Osteoblast (primary cell): Measurements from ENCODE around the gene PKHD1. TPM values are rescaled to one million over a fixed set of nuclear protein-coding genes. Genes with fewer than 3 reads are reported as not detected.

Source experiments
- DNase-seq: peaks from one replicate; pipeline ENCODE4 v3.0.0; 2011; ENCODE audit warnings: low spot score, mixed read lengths; ENCODE audit not compliant: insufficient read length; ENCODE audit errors: missing footprints
- H2AFZ ChIP-seq: 2 replicates; pipeline ENCODE4 v1.6.0; 2011; ENCODE audit warnings: mild to moderate bottlenecking, low read length
- H3K27ac ChIP-seq: 2 replicates; pipeline ENCODE4 v1.5.1; 2011; ENCODE audit warnings: mild to moderate bottlenecking, low read depth, low read length, moderate library complexity
- H3K27me3 ChIP-seq: 2 replicates; pipeline ENCODE4 v1.6.0; 2012; ENCODE audit warnings: mild to moderate bottlenecking, control low read depth, inconsistent platforms, low read length, moderate library complexity; ENCODE audit not compliant: insufficient read depth
- H3K36me3 ChIP-seq: 2 replicates; pipeline ENCODE4 v1.5.1; 2011; ENCODE audit warnings: mild to moderate bottlenecking, low read length, control low read depth, moderate library complexity; ENCODE audit not compliant: insufficient read depth
- H3K4me1 ChIP-seq: 2 replicates; pipeline ENCODE4 v1.5.1; 2011; ENCODE audit warnings: mild to moderate bottlenecking, low read length, control low read depth, moderate library complexity; ENCODE audit not compliant: insufficient read depth
- H3K4me2 ChIP-seq: 2 replicates; pipeline ENCODE4 v1.6.0; 2011; ENCODE audit warnings: mild to moderate bottlenecking, low read length; ENCODE audit not compliant: insufficient read depth
- H3K4me3 ChIP-seq: fragments of 200-600 bp; sonication (generic); 3 replicates; pipeline ENCODE4 v1.5.1; 2012; ENCODE audit warnings: mild to moderate bottlenecking, low read length, inconsistent platforms; ENCODE audit not compliant: insufficient read depth
- H3K79me2 ChIP-seq: 2 replicates; pipeline ENCODE4 v1.6.0; 2012; ENCODE audit warnings: mild to moderate bottlenecking, low read length, control low read depth, inconsistent platforms; ENCODE audit not compliant: insufficient read depth
- H3K9me3 ChIP-seq: 2 replicates; pipeline ENCODE4 v1.5.1; 2011; ENCODE audit warnings: low read depth, low read length, control low read depth
- H4K20me1 ChIP-seq: 2 replicates; pipeline ENCODE4 v1.6.0; 2012; ENCODE audit warnings: mild to moderate bottlenecking, low read length, control low read depth; ENCODE audit not compliant: insufficient read depth
- total RNA-seq: library from RNA; depleted of rRNA; stranded (reverse); fragments of >200 nt; gene quantifications from 2 replicates; pipeline ENCODE4 v1.2.3, GENCODE V29; 2012
- TF ChIP-seq, protein P1 (sequence below): IDR thresholded peaks from 2 replicates; pipeline ENCODE4 v1.5.1; 2011; ENCODE audit warnings: mild to moderate bottlenecking, low read depth, low read length, moderate library complexity; ENCODE audit errors: extremely low read depth

PKHD1 gene
- total RNA-seq, 1 donor = not detected

DNA sequence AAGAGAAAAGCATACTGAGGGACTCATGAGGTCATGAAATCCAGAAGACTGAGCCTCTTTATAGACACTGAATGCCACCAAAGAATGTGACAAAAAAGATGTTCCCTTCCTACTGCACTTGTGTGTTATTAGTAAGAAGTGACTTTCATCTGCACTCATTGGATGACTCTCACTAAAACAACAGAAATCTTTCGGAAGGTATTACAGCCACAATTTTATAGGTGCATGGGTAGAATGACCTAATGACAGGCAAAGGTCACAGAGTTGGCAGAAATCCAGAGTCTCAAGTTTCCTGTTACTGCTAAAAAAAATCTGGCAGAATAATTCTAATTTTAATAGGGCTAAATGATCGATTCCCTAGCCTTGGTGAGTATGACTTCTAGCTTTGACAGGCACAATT, 13.3 kb downstream of the PKHD1 start:
- no peak for DNase-seq
- Histone ChIP-seq H3K4me3 (no peak overlapping the region), H3K27me3 (no peaks in the 10 kb centered on the region), H3K9me3 (no peaks in the 10 kb centered on the region), H3K79me2 (no peaks in the 10 kb centered on the region), H3K36me3 (no peaks in the 10 kb centered on the region), H3K4me1 (no peaks in the 10 kb centered on the region), H4K20me1 (no peaks in the 10 kb centered on the region), H3K27ac (no peak overlapping the region), H3K4me2 (no peak overlapping the region), H2AFZ (no peak overlapping the region)
- TF ChIP-seq, protein P1, sequence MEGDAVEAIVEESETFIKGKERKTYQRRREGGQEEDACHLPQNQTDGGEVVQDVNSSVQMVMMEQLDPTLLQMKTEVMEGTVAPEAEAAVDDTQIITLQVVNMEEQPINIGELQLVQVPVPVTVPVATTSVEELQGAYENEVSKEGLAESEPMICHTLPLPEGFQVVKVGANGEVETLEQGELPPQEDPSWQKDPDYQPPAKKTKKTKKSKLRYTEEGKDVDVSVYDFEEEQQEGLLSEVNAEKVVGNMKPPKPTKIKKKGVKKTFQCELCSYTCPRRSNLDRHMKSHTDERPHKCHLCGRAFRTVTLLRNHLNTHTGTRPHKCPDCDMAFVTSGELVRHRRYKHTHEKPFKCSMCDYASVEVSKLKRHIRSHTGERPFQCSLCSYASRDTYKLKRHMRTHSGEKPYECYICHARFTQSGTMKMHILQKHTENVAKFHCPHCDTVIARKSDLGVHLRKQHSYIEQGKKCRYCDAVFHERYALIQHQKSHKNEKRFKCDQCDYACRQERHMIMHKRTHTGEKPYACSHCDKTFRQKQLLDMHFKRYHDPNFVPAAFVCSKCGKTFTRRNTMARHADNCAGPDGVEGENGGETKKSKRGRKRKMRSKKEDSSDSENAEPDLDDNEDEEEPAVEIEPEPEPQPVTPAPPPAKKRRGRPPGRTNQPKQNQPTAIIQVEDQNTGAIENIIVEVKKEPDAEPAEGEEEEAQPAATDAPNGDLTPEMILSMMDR = no peak

DNA sequence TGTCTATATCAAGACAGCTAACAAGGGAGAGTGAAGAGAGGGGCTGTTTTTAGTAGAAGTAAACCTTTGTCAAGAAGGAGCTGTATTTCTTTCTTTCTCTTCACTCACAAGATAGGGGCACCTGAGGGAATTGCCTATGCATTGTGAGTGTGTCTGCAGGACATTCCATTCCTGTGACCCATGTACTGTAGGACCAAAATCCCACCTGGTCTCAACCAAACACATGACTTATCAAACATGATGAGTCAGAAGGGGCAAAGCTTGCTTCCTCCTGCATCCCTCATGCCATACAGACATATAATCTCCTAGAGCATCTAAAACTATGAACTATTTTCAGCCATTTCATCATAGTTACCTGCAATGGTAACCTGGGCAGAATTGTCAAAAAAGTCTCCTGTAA, 21.8 kb downstream of the PKHD1 start:
- DNase-seq = no peak

DNA sequence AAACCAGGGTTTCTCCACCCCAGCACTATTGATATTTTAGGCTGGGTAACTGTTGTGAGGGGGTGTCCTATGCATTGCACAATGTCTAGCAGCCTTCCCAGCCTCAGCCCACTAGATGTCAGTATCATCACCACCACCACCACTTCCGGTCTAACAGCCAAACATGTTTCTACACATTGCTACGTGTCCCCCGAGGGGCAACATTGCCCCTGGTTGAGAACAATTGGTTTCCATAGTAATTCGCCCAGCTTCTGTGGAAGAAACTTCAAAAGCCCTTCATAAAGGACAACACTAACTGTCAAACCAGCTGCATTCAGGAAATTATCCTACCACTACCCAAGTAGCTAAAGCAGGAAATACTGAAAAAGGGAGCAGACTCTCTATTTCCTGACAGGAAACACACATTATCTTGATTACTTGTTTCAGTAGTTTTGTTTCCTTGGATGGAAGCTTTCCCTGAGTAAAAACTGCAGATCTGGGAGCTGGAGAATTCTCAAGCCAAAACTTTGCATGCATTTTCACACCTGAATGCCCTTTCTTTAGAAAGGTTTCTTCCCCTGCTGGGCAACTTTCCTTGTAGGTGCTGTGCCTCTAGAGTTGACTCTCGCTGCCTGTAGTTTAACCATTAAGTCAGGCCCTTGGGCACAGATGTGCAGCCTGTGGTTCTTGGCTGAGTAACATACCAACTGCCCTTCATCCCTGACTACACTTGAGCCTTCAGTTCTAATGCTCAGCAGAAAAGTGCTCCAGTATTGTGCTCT, 23.6 kb downstream of the PKHD1 start:
- DNase-seq = peak; percentile 47

More for the DNA sequence above, 21.8 kb downstream of the PKHD1 start:
- H3K4me3 ChIP-seq = no peak overlapping the region
- H4K20me1 ChIP-seq = no peaks in the 10 kb centered on the region
- H3K27me3 ChIP-seq = no peaks in the 10 kb centered on the region
- TF ChIP-seq, protein P1 = no peak
- no peaks in the 10 kb centered on the region for H3K79me2 ChIP-seq
- no peaks in the 10 kb centered on the region for H3K4me1 ChIP-seq
- no peaks in the 10 kb centered on the region for H3K9me3 ChIP-seq
- no peak overlapping the region for H3K4me2 ChIP-seq
- H3K27ac ChIP-seq = no peak overlapping the region
- H3K36me3 ChIP-seq = no peaks in the 10 kb centered on the region
- no peak overlapping the region for H2AFZ ChIP-seq

DNA sequence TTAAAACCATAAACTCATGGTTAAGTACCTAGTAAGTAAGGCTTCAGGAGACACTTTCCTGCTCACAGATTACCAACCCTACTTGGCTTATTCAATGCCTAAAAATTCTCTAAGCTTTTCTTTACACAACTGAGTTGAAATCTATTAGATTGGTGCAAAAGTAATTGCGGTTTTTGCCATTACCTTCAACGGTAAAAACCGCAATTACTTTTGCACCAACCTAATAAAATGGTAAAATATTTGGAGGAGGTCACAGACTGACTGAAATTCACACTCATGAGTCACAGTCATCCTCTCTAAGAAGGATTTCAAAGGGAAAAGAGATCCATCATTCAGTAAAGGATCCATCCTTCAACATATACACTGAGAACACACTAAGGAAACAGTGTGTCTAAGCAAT, 25.9 kb downstream of the PKHD1 start:
- no peak overlapping the region for H3K27ac ChIP-seq
- no peak overlapping the region for H2AFZ ChIP-seq
- H3K79me2 ChIP-seq = no peaks in the 10 kb centered on the region
- H3K4me2 ChIP-seq = no peak overlapping the region
- no peak for DNase-seq
- no peaks in the 10 kb centered on the region for H3K9me3 ChIP-seq
- no peak overlapping the region for H3K4me3 ChIP-seq
- no peaks in the 10 kb centered on the region for H3K4me1 ChIP-seq
- no peaks in the 10 kb centered on the region for H3K36me3 ChIP-seq
- TF ChIP-seq, protein P1 = no peak
- H3K27me3 ChIP-seq = no peaks in the 10 kb centered on the region
- no peaks in the 10 kb centered on the region for H4K20me1 ChIP-seq

More for the DNA sequence above, 23.6 kb downstream of the PKHD1 start:
- peak overlapping the region; percentile 76 for H2AFZ ChIP-seq
- H3K27me3 ChIP-seq = no peaks in the 10 kb centered on the region
- H3K4me2 ChIP-seq = peak overlapping the region; percentile 67
- no peaks in the 10 kb centered on the region for H3K36me3 ChIP-seq
- H3K4me3 ChIP-seq = no peak overlapping the region
- no peaks in the 10 kb centered on the region for H4K20me1 ChIP-seq
- H3K9me3 ChIP-seq = no peaks in the 10 kb centered on the region
- TF ChIP-seq, protein P1 = peak; percentile 51
- no peaks in the 10 kb centered on the region for H3K4me1 ChIP-seq
- H3K79me2 ChIP-seq = no peaks in the 10 kb centered on the region
- H3K27ac ChIP-seq = no peak overlapping the region
